PFSK-1 (cell line): ENCODE measurements around the gene C11orf91. TPM values are rescaled to one million over a fixed set of nuclear protein-coding genes. Genes with fewer than 3 reads are reported as not detected.

Experiments
- FOXP2 ChIP-seq: optimal IDR thresholded peaks from 2 replicates; pipeline ENCODE3; 2011; ENCODE audit warnings: borderline replicate concordance, control low read depth, inconsistent platforms; ENCODE audit not compliant: insufficient read depth; ENCODE audit errors: extremely low read length, extremely low read depth
- POLR2AphosphoS5 ChIP-seq: IDR thresholded peaks from 2 replicates; pipeline ENCODE4 v1.6.1; 2012; ENCODE audit warnings: low read depth, mild to moderate bottlenecking, control low read depth, low read length, moderate library complexity
- SIN3A ChIP-seq: IDR thresholded peaks from 2 replicates; pipeline ENCODE4 v1.6.1; 2012; ENCODE audit warnings: mild to moderate bottlenecking, low read length, moderate library complexity, borderline replicate concordance; ENCODE audit not compliant: insufficient read depth
- TAF1 ChIP-seq: IDR thresholded peaks from 2 replicates; pipeline ENCODE4 v1.6.1; 2012; ENCODE audit warnings: low read length, control low read depth, borderline replicate concordance; ENCODE audit not compliant: insufficient read depth
- polyA plus RNA-seq: library from polyadenylated mRNA; unstranded; fragments of >200 nt; gene quantifications from one replicate; pipeline ENCODE4 v1.2.1, GENCODE V29; 2012; ENCODE audit warnings: low read depth, missing spikeins; ENCODE audit not compliant: insufficient read length
- TF ChIP-seq, protein P1 (sequence below), 2 experiments: IDR thresholded peaks; 2 replicates each; pipeline versions ENCODE4 v1.6.1 to v1.8.0; 2011 to 2012; ENCODE audit warnings: low read depth in 2 of 2, low read length in 2 of 2, control low read depth in 1 of 2, inconsistent platforms in 1 of 2, mild to moderate bottlenecking in 1 of 2, moderate library complexity in 1 of 2; ENCODE audit not compliant: insufficient read depth in 1 of 2

The C11orf91 gene, protein sequence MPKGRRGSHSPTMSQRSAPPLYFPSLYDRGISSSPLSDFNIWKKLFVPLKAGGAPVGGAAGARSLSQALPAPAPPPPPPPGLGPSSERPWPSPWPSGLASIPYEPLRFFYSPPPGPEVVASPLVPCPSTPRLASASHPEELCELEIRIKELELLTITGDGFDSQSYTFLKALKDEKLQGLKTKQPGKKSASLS
- not detected for polyA plus RNA-seq

DNA sequence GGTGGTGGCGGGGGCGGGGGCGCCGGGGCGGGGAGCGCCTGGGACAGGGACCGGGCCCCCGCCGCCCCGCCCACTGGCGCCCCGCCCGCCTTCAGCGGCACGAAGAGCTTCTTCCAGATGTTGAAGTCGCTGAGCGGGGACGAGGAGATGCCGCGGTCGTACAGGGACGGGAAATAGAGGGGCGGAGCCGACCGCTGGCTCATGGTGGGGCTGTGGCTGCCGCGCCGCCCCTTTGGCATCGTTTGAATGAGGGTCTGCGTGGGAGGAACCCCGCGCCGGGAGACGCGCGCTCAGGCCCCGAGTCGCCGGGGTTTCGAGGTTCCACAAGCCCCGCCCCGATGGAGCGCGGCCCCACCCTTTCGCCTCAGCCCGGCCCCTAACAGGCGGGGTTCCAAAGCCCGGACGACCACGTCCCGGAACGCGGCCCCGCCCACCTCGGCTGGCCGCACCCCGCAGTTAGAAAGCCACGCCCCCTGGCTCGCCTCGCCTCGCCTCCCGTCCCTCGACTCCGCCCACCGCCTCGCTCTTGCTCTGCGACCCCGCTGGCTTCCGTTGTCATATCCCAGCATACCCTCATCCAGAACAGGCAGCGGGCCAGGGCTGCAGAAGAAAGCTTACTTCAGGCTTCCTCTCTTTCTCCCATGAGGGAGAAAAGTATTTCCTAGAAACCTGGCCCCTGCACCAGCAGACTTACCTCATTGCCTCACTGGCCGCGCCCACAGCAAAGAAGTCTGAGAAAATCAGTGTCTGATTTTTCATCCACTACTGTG, at the start of gene C11orf91:
Gene C11orf91 (minus strand): TSS at position 325 of the 770 bp plus-strand sequence. CDS start 86 bp downstream, at position 239.
- TF ChIP-seq SIN3A (peak; percentile 81; the same call in 1 of the 2 replicates), POLR2AphosphoS5 (peak; percentile 91), FOXP2 (peak; percentile 84), TAF1 (peak; percentile 73; the same call in 1 of the 2 replicates)
- TF ChIP-seq, protein P1, sequence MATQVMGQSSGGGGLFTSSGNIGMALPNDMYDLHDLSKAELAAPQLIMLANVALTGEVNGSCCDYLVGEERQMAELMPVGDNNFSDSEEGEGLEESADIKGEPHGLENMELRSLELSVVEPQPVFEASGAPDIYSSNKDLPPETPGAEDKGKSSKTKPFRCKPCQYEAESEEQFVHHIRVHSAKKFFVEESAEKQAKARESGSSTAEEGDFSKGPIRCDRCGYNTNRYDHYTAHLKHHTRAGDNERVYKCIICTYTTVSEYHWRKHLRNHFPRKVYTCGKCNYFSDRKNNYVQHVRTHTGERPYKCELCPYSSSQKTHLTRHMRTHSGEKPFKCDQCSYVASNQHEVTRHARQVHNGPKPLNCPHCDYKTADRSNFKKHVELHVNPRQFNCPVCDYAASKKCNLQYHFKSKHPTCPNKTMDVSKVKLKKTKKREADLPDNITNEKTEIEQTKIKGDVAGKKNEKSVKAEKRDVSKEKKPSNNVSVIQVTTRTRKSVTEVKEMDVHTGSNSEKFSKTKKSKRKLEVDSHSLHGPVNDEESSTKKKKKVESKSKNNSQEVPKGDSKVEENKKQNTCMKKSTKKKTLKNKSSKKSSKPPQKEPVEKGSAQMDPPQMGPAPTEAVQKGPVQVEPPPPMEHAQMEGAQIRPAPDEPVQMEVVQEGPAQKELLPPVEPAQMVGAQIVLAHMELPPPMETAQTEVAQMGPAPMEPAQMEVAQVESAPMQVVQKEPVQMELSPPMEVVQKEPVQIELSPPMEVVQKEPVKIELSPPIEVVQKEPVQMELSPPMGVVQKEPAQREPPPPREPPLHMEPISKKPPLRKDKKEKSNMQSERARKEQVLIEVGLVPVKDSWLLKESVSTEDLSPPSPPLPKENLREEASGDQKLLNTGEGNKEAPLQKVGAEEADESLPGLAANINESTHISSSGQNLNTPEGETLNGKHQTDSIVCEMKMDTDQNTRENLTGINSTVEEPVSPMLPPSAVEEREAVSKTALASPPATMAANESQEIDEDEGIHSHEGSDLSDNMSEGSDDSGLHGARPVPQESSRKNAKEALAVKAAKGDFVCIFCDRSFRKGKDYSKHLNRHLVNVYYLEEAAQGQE (IDR thresholded peaks at IDR 0.05; ENCODE audit: insufficient read depth in 1 of 2, low read depth in 2 of 2, low read length in 2 of 2) = peak in 1 of 2 experiments; percentile 40; a peak in 1 of 4 replicates

DNA sequence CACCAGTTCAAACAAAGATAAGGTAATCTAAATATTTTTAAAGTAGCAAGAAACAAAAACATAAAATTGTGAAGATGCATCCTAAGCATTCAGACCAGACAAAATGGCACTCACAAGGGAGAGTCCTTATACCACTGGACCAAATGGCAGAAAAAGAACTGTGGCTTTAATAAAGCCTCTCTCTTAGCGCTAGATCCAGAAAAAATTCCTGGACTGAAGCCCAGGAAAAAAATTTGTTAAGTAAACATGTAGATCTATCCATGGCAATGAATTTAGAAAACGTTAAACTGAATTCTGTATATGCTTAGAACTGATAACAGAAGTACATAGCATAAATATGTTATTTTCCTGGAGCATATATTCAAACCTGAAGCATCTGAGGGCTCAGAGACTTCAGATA, 47.4 kb upstream of the C11orf91 start:
- TF ChIP-seq, protein P1 (IDR thresholded peaks at IDR 0.05; ENCODE audit: insufficient read depth in 1 of 2, low read depth in 2 of 2, low read length in 2 of 2) = no peak
- TF ChIP-seq FOXP2 (no peak), SIN3A (no peak), TAF1 (no peak), POLR2AphosphoS5 (no peak)

DNA sequence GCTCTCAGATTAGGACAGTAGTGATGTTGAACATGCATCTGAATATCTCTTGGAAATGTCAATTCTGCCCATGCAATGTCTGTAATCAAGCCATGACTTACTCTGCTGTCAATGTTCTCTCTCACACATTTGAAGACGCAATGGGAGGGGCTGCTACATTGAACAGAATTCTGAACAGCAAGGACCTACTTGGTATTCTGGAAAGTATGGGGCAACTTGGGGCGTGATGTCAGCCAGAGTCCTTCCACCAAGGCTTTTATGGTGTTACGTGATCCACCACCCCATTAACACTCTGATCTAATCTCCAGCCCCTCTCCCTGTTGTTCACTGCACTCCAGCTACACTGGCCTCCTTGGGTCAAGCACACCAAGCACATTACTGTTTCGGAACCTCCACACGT, 42.7 kb upstream of the C11orf91 start:
- TF ChIP-seq TAF1 = no peak
- no peak for TF ChIP-seq SIN3A
- TF ChIP-seq, protein P1 (IDR thresholded peaks at IDR 0.05; ENCODE audit: insufficient read depth in 1 of 2, low read depth in 2 of 2, low read length in 2 of 2) = no peak
- no peak for TF ChIP-seq FOXP2
- no peak for TF ChIP-seq POLR2AphosphoS5

DNA sequence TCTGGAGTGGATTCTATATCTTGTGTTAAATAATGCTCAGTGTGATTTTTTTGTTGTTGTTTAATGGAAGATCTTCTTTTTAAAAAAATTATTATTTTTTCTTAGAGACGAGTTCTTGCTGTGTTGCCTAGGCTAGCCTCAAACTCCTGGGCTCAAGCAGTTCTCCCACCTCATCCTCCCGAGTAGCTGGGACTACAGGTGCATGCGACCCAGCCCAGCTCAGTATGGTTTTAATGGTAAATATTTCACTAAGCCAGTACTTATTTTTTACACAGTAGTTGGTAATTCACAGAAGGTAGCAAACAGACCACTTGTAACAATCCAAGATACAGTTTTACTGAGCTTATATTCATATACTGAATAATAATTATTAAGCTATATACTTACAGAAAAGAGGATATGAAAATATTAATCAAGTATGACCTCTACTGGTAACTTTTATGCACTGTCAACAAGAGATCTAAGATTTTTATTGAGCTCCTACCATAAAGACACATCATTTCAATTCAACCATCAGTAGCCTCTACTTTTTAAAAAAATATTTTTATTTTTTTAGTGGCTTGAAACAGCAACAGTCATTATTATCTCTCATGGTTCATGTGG, 41.7 kb upstream of the C11orf91 start:
- TF ChIP-seq FOXP2 = no peak
- no peak for TF ChIP-seq POLR2AphosphoS5
- TF ChIP-seq TAF1 = no peak
- TF ChIP-seq, protein P1 (IDR thresholded peaks at IDR 0.05; ENCODE audit: insufficient read depth in 1 of 2, low read depth in 2 of 2, low read length in 2 of 2) = no peak
- TF ChIP-seq SIN3A = no peak
